Heart left ventricle (tissue), 13 donors: ENCODE results near the gene RNF43.

Experiments
- CTCF ChIP-seq, 12 donors: fragments of 200-600 bp; sonication (generic) in 4 of 12; IDR thresholded peaks; one replicate each; pipeline versions ENCODE4 v1.5.0 to v1.8.0; 2018 to 2022; ENCODE audit warnings: antibody characterized with exemption in 12 of 12, mild to moderate bottlenecking in 5 of 12
- POLR2A ChIP-seq, 2 donors: fragments of 450-650 bp; IDR thresholded peaks; one replicate each; pipeline ENCODE4 v1.6.1; 2017; ENCODE audit warnings: antibody characterized with exemption in 2 of 2, mild to moderate bottlenecking in 2 of 2, moderate library complexity in 2 of 2
- donor health status: ischemic (EF 13 %, LVEDD 7.1; RV severe dilation, severe dysfunction).
- donor health status: DM: no; HTN: yes; CAD: no.
- donor health status: DM: no; HTN: no; CAD: no.
- donor health status: ischemic (EF 25% LVEDD 6.9; RV normal size, moderate dysfunction).
- donor health status: ischemic (EF 25% LVEDD 5.7; RV mildly dilated, moderate dysfunction).
- donor health status: ischemic (EF 35%, LVEDD 5.7; RV mildly dilated, moderate dysfunction).
- donor health status: nonischemic (EF 11% LVEDD 7.7; RV severe dilation, severe dysfunction).
- donor health status: DM: yes; HTN: yes; CAD: no.
- donor health status: PGD.
- donor health status: ischemic (EF 29% LVEDD 5.4; RV normal size, mild dysfunction).
- donor health status: nonischemic (EF 23%, LVEDD 6.1; RV moderate dilation, normal function).

GRCh38 chr17:58427807-58428206, 10.5 kb upstream of the RNF43 start:
- TF ChIP-seq CTCF (IDR thresholded peaks at IDR 0.05) (no peak), POLR2A (IDR thresholded peaks at IDR 0.05) (no peak)
